ENCODE results near the gene CEP43.

DNA sequence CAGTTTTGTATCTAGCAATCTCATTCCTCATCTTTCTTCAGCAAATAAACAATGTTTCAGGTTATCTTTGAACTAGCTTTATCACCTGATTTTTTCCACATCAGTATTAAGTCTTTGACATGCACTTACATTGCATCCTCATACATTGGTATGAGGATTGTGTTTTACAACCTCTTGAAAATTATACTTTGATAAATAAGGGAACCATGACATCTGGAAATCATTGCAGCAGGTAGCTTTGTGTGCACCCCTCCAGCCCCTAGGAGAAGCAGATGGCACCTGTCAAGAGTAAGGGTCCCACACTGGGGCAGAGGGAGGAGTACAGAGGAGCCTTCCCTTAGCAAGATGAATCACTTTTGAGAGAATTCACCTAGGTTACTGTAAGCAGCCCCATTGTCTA lies 29.1 kb upstream of the CEP43 start:
- TF ChIP-seq, protein P1, sequence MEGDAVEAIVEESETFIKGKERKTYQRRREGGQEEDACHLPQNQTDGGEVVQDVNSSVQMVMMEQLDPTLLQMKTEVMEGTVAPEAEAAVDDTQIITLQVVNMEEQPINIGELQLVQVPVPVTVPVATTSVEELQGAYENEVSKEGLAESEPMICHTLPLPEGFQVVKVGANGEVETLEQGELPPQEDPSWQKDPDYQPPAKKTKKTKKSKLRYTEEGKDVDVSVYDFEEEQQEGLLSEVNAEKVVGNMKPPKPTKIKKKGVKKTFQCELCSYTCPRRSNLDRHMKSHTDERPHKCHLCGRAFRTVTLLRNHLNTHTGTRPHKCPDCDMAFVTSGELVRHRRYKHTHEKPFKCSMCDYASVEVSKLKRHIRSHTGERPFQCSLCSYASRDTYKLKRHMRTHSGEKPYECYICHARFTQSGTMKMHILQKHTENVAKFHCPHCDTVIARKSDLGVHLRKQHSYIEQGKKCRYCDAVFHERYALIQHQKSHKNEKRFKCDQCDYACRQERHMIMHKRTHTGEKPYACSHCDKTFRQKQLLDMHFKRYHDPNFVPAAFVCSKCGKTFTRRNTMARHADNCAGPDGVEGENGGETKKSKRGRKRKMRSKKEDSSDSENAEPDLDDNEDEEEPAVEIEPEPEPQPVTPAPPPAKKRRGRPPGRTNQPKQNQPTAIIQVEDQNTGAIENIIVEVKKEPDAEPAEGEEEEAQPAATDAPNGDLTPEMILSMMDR (IDR thresholded peaks at IDR 0.05) = no peak
- no peak for TF ChIP-seq POLR2A (IDR thresholded peaks at IDR 0.05)

All from esophagus squamous epithelium (tissue), 4 donors.